Stomach (tissue), 4 donors: ENCODE results near the gene MGST3.

Experiments
- CTCF ChIP-seq, 7 experiments: fragments of 450-650 bp in 4 of 7; fragments of 200-600 bp in 3 of 7; sonication (generic) in 3 of 7; IDR thresholded peaks; one replicate each; pipeline ENCODE4 v1.5.1; 2016 to 2019; ENCODE audit warnings: antibody characterized with exemption in 7 of 7, control low read depth in 2 of 7, mild to moderate bottlenecking in 1 of 7
- EP300 ChIP-seq: sonication (generic); formaldehyde crosslinking; IDR thresholded peaks from one replicate; pipeline ENCODE4 v1.6.1; 2017; ENCODE audit warnings: antibody characterized with exemption
- POLR2A ChIP-seq, 4 donors: fragments of 450-650 bp; IDR thresholded peaks; one replicate each; pipeline ENCODE4 v1.6.1; 2016; ENCODE audit warnings: antibody characterized with exemption in 4 of 4, control low read depth in 2 of 4, mild to moderate bottlenecking in 1 of 4, moderate library complexity in 1 of 4

DNA sequence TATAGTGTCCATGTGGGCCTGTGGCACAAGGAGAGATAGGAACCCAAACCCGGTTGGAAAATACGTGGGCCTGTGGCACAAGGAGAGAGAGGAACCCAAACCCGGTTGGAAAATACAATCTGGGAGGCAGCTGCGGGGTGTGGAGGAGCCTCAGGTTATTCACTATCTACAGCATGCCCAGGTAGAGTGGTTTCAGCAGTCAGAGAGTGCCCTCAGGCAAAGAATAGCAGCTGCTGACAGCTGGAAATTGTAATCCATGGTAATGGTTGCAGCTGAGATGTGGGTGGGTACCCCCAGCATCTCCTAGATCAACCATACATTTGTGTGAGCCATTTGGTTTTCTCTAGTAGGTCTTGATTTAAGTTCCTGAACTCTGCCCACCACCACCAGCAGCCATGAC, 25.8 kb upstream of the MGST3 start:
- no peak for TF ChIP-seq CTCF (IDR thresholded peaks at IDR 0.05)
- no peak for TF ChIP-seq POLR2A (IDR thresholded peaks at IDR 0.05)
- TF ChIP-seq EP300: no peak
